ENCODE results near the gene SSH3. TPM values are rescaled to one million over a fixed set of nuclear protein-coding genes. Genes with fewer than 3 reads are reported as not detected.

The SSH3 gene
- total RNA-seq (2022; extraction: Qiagen RNA extraction): 16.4 to 20.9 TPM (median 18.4 TPM) in 5 replicates

GRCh38 chr11:67303132-67303834, at the start of gene SSH3:
Gene SSH3 (plus strand): TSS chr11:67303530. CDS start chr11:67303626, 96 bp downstream.

GRCh38 chr11:67266449-67267187, 36.7 kb upstream of the SSH3 start, which contains the start of gene GRK2:
Gene GRK2 (plus strand): TSS chr11:67266473. CDS start chr11:67266700, 227 bp downstream.

GRCh38 chr11:67289226-67289650, 14.1 kb upstream of the SSH3 start, which contains the start of gene ANKRD13D:
Gene ANKRD13D (plus strand): TSS chr11:67289303. CDS start chr11:67289461, 158 bp downstream.

GRCh38 chr11:67353317-67354074, 50.2 kb downstream of the SSH3 start, which contains the start of gene POLD4:
Gene POLD4 (minus strand): TSS chr11:67353546. CDS start chr11:67353399, 147 bp downstream.

Other genes with a start within 250 kb of the SSH3 start
- gene RHOD, start 246.7 kb upstream of the SSH3 start, total RNA-seq (2022; extraction: Qiagen RNA extraction): 31.4 to 50.8 TPM (median 45.6 TPM) in 5 replicates
- gene KDM2A, start 184.3 kb upstream of the SSH3 start, total RNA-seq (2022; extraction: Qiagen RNA extraction): 36.1 to 51.0 TPM (median 47.4 TPM) in 5 replicates
- gene GRK2, start 37.1 kb upstream of the SSH3 start, total RNA-seq (2022; extraction: Qiagen RNA extraction): 21.3 to 34.9 TPM (median 32.5 TPM) in 5 replicates
- 13.3 to 25.0 TPM (median 22.5 TPM) in 5 replicates for gene ANKRD13D, start 14.2 kb upstream of the SSH3 start, total RNA-seq (2022; extraction: Qiagen RNA extraction)
- 172 to 195 TPM (median 183 TPM) in 5 replicates for gene POLD4, start 50.0 kb downstream of the SSH3 start, total RNA-seq (2022; extraction: Qiagen RNA extraction)
- gene CLCF1, start 70.1 kb downstream of the SSH3 start, total RNA-seq (2022; extraction: Qiagen RNA extraction): 28.8 to 36.7 TPM (median 32.5 TPM) in 5 replicates
- gene RAD9A, start 88.5 kb downstream of the SSH3 start, total RNA-seq (2022; extraction: Qiagen RNA extraction): 17.4 to 25.4 TPM (median 23.1 TPM) in 5 replicates
- 264 to 298 TPM (median 276 TPM) in 5 replicates for gene PPP1CA, start 98.3 kb downstream of the SSH3 start, total RNA-seq (2022; extraction: Qiagen RNA extraction)
- 0.07 to 0.22 TPM (median 0.12 TPM) in 4 of 5 replicates, not detected in the other for gene TBC1D10C, start 100.6 kb downstream of the SSH3 start, total RNA-seq (2022; extraction: Qiagen RNA extraction)
- gene CARNS1, start 112.1 kb downstream of the SSH3 start, total RNA-seq (2022; extraction: Qiagen RNA extraction): 0.03 to 0.16 TPM (median 0.11 TPM) in 5 replicates
- gene RPS6KB2, start 125.0 kb downstream of the SSH3 start, total RNA-seq (2022; extraction: Qiagen RNA extraction): 37.3 to 50.0 TPM (median 48.8 TPM) in 5 replicates
- gene PTPRCAP, start 134.2 kb downstream of the SSH3 start, total RNA-seq (2022; extraction: Qiagen RNA extraction): 0.18 to 0.39 TPM (median 0.28 TPM) in 5 replicates
- 42.1 to 61.9 TPM (median 59.9 TPM) in 5 replicates for gene CORO1B, start 139.9 kb downstream of the SSH3 start, total RNA-seq (2022; extraction: Qiagen RNA extraction)
- gene GPR152, start 149.2 kb downstream of the SSH3 start, total RNA-seq (2022; extraction: Qiagen RNA extraction): 0.07 TPM in 1 of 5 replicates, not detected in the others
- not detected in 5 replicates for gene CABP4, start 151.8 kb downstream of the SSH3 start, total RNA-seq (2022; extraction: Qiagen RNA extraction)
- gene TMEM134, start 165.7 kb downstream of the SSH3 start, total RNA-seq (2022; extraction: Qiagen RNA extraction): 37.1 to 67.8 TPM (median 58.9 TPM) in 5 replicates
- gene AIP, start 179.5 kb downstream of the SSH3 start, total RNA-seq (2022; extraction: Qiagen RNA extraction): 40.6 to 43.2 TPM (median 43.0 TPM) in 5 replicates
- 21.8 to 40.9 TPM (median 38.0 TPM) in 5 replicates for gene PITPNM1, start 201.8 kb downstream of the SSH3 start, total RNA-seq (2022; extraction: Qiagen RNA extraction)
- 57.8 to 84.5 TPM (median 82.5 TPM) in 5 replicates for gene CDK2AP2, start 204.6 kb downstream of the SSH3 start, total RNA-seq (2022; extraction: Qiagen RNA extraction)
- not detected in 5 replicates for gene CABP2, start 219.9 kb downstream of the SSH3 start, total RNA-seq (2022; extraction: Qiagen RNA extraction)